HG03025 (cell line): Measurements from ENCODE around the gene FNBP1L.
"Not testable (repeated sequence)": the region's sequence is repeated elsewhere in the genome, so short reads cannot be mapped to it uniquely, and the experiment has no call there.

Experiments used
- ATAC-seq: cut with Tn5 transposase; IDR thresholded peaks from one replicate; pipeline ENCODE4 v1.9.1; 2021; ENCODE audit warnings: mild to moderate bottlenecking, moderate library complexity; ENCODE audit not compliant: unreplicated experiment, low FRiP score

Gene FNBP1L

DNA sequence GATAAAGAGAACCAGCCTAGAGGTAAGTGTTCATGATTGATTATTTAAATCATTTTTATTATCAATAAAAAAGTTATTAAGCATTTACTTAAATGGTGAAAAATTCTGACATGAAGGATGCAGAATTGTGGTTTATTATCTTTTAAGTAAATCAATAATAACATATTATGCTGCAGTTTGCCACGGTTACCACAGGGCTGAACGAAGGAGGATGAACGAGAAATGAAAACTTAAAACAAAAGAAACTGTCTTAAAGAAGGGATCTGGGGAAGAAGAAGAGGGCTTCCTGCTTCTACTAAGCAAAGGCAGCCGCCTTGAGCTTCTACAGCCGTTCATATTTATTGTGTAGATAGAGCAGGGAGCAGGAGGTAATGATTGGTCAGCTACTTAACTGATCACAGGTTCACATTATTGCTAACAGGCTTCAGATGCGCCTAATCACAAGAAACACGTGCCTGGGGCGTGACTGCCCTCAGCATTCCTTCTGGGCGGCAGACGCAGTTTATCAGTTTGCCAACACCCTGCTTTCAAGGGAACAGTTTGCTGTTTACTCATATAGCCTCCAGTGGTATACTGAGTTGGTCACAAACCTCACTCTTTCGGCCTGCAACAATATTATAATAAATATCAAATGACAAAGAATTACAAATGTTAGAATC lies 5.8 kb upstream of the FNBP1L start:
- no peak for ATAC-seq

DNA sequence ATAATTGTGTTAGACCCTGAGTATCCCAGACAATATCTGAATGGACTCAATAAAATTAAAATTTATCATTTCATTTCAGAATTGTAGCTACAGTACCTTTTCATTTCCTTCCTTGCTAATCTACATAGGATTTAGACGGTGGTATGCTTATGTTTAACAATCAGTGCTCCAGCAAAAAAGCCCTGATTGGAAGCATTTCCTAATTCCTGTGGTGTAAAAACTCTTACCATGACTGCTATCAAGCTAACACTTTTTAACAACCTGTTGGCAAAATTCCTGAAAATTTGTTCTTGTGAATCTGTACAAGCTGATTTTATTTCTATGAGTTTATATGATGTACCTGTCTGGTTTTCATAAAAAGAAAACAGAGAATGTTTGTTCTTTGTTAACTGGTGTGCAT lies 5.2 kb upstream of the FNBP1L start:
- no peak for ATAC-seq

DNA sequence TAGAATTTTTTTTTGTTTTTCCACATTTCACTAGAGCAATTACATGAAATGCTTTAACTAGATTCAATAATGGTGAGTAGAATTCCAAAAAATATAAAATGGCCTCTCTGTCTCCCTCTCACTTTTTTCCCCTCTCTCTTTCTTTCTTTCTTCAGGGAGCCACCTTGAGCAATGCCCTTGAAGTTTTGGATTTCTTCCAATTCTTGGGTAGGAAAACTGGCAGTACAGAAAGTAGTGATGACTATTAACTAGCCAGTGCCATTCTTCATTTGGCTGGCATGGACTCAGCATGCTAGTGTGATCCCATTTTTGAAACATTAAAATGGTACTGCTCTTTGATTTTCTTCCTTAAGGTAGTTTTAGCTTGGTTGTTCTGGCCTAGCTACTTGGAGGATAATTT lies 4.5 kb upstream of the FNBP1L start:
- no peak for ATAC-seq

DNA sequence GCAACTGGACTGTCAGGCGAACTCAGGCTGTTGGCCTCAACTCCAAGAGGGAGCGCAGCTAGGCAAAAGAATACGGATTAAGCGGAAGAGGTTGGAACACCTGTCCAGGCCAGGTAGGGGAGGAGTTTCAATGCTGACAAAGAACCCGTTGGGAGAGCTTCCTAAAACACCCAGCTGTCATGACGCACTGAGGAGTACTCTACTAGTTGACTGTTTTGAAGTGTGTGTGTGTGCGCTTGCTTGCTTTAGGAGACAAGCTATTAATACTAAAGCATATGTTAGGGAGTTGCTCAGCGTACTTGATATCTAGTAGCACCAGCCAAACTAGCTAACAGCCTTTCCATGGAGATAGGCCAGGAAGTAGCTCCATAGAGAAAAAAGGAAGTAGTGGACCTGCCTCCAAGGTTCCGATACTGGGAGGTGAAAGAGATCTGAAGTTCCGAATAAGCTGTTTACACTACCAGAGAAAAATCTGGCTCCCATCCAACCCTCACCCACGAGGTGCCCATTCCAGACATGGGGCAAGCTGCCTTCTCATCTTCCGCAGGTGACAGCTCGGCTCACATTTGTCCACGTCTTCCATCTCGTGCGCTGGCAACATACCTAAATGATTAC lies 974 bp upstream of the FNBP1L start:
- no peak for ATAC-seq

DNA sequence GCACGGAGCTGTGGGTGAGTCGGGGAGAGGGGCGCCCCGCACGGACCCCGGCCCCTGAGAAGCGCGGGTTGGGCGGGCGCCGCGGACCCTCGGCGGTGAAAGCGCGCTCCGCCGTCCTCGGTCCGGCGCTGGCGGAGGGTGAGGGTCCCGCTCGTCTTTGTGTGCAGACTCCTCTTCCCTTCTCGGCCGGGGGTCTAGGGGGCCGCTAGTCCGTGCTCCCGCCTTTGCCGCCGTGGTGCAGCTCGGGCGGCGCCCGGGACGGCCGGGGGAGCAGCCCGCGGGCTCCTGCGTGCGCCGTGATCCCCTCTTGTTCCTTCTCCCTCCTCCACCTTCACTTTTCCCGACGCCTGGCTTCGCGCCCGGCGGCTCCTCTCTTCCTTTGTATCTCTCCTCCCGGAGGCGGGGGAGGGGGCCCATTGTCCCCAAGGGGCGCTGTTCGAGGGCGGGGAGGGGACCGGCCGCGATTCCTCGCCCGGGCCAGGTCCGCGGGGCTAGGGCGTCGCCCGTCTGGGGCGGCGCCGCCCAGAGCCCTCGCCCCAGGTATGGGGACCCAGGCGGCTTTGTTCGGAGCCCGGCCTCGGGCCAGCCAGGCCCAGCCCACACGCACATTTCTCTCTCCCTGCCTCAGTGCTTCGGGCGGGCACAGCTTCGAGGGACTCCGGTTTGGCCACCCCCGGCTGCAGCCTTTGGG lies 519 bp downstream of the FNBP1L start:
- ATAC-seq = no peak

DNA sequence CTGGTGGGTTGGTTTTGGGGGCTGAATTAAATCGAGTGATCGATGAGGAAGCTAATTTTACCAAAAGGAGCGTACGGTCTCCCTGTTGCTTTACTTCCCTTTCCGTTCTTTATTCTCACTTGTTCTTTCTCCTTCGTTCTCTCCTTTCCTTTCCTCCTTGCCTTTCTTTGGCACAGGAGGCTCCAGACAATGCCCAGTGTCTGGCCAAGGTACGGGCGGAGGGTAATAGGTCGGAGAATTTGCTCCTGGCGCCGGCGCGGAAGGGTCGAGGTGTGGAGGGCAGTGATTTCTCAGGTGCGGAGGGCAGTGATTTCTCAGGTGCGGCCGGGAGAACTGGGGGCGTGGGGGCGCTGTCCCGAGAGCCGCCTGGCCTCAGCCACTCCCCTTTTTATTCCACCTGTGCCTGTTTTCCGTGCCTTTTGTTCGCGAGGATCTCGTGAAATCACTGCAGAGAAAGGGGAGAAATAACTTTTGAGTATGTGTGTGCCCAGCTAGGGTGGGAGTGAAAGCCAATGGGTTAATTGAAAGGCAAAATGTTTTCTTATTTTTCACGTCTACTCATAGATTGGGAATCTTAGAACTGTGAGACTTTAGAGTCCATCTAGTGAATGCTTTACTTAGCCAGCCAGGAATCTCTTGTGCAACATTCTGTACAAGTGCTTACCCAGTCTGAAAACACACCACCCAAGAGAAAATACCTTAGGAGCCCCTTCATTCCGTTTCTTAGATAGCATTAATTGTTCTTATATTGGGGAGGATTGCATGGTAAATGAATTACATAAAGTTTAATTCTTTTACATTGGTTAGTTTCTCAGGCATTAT lies 1.3 kb downstream of the FNBP1L start:
- no peak for ATAC-seq

DNA sequence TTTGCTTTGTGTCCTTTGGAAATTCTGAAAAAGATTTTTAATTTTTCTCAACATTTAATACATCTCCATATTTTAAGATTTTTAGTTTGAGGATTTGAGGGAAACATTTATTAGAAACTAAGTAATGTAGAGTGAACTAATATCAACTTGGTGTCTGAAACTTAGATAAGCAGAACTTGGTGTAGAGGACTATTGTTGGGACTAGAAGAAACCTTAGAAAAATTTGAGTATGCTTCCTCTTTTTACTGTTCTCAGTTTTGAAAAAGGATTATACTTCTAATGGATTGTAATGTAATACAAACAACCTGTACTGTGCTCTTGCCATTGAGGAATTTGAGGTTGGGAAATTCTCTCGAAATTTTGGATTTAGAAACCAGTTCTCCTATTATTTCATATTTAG lies 2.4 kb downstream of the FNBP1L start:
- no peak for ATAC-seq

DNA sequence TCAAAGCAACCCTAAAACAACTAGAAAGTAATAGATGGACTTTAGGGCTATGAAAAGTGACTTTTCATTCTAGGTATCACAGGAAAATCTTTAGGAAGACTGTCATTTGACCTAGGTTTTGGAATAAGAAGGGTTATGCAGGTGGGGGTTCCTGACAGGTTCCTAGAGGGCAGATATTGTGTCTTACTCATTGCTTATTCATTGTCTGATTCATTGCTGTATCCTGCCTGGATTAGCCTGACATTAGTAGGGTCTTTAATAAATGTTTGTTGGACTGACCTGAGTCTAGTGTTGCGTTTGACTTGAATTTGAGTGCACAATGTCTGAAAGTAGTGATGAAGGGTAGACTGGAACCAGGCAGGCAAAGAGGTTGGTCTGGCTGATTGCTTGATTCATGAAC lies 6.0 kb downstream of the FNBP1L start:
- ATAC-seq = no peak

DNA sequence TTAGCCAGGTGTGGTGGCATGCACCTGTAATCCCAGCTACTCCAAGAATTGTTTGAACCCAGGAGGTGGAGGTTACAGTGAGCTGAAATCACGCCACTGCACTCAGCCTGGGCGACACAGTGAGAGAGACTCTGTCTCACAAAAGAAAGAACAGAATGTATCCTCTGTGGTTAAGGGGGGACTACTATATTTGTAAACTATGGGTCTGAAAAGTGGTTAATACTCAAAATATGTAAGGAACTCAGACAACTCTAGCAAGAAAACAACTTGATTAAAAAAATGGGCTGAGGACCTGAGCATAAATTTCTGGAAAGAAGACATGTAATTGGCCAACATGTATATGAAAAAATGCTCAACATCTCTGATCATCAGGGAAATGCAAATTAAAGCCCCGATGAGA lies 11.2 kb downstream of the FNBP1L start:
- no peak for ATAC-seq

DNA sequence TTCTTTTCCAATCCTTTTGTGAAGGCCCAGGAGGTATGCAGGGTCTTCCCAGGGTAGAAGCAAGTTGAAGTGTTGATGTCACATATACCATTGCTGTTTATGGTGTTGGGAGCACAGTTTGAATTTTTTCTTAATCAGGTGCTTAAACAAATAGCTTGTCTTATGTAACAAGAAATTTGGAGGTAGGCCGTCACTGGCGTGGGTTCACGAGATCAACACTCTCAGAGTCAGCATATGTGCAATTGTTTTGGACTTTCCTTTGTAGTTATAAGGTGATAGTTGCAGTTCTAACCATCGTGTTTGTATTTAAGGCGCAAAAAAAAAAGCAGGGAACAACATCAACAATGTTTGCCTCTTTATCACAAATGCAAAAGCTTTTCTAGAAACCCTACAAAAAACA lies 13.3 kb downstream of the FNBP1L start:
- no peak for ATAC-seq

DNA sequence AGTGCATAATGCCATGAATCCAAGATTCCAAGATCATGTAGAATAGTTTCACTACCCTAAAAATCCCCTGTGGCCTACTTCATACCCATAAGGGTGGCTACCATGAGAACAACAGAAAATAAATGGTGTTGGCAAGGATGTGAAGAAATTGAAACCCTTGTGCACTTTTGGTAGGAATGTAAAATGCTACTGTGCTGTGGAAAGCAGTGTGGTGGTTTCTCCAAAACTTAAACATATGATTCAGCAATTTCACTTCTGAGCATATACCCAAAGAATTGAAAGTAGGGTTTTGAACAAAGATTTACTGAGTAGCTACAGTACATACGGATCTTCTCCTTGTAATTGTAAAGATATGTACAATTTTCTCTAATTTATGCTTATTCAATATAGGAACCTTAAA lies 16.0 kb downstream of the FNBP1L start:
- no peak for ATAC-seq

DNA sequence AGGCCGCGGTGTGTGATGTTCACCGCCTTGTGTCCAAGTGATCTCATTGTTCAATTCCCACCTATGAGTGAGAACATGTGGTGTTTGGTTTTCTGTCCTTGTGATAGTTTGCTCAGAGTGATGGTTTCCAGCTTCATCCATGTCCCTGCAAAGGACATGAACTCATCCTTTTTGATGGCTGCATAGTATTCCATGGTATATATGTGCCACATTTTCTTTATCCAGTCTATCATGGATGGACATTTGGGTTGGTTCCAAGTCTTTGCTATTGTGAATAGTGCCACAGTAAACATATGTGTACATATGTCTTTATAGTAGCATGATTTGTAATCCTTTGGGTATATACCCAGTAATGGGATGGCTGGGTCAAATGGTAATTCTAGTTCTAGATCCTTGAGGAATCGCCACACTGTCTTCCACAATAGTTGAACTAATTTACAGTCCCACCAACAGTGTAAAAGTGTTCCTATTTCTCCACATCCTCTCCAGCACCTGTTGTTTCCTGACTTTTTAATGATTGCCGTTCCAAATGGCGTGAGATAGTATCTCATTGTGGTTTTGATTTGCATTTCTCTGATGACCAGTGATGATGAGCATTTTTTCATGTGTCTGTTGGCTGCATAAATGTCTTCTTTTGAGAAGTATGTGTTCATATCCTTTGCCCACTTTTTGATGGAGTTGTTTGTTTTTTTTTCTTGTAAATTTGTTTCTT lies 17.6 kb downstream of the FNBP1L start:
- ATAC-seq = not testable (repeated sequence)

DNA sequence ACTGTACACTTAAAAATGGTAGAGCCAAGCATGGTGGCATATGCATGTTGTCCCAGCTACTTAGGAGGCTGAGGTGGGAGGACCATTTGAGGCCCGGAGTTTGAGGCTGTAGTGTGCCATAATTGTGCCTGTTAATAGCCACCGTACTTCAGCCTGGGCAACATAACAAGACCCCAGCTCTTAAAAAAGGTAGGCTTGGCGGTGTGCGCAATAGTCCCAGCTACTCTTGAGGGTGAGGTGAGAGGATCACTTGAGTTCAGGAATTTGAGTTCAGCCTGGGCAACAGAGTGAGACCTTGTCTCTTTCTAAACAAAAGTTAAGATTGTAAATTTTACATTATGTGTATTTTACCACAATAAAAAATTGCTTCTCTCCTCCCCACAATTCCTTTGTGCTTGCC lies 19.7 kb downstream of the FNBP1L start:
- no peak for ATAC-seq

DNA sequence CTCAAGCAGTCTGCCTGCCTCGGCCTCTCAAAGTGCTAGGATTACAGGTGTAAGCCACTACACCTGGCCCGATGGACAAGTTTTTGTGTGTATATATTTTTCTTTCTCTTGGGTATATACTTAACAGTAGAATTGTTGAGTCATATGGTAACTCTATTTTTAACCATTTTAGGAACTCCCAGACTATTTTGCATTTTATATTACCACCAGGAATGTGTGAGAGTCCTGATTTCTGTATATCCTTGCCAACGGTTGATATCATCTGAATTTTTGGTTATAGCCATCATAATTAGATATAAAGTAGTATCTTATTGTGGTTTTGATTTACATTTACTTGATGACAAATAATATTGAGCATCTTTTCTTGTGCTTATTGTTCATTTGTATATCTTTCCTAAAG lies 20.7 kb downstream of the FNBP1L start:
- no peak for ATAC-seq

DNA sequence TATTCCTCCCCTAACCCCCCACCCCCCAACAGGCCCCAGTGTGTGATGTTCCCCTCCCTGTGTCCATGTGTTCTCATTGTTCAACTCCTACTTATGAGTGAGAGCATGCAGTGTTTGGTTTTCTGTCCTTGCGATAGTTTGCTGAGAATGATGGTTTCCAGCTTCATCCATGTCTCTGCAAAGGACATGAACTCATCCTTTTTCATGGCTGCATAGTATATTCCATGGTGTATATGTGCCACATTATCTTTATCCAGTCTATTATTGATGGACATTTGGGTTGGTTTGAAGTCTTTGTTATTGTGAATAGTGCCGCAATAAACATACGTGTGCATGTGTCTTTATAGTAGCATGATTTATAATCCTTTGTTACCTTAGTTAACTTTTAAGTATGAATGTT lies 21.3 kb downstream of the FNBP1L start:
- not testable (repeated sequence) for ATAC-seq

DNA sequence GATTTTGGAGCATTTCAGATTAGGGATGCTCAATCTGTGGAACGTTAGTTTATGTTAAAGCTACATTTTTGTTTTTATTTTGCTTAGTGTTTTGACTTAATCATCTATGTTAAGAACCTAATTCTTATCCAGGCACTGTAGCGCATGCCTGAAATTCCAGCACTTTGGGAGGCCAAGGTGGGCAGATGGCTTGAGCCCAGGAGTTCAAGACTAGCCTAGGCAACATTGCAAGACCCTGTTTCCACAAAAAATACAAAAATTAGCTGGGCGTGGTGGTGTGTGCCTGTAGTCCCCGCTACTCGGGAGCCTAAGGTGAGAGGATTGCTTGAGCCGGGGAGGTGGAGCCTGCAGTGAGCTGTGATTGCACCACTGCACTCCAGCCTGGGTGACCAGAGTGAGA lies 23.4 kb downstream of the FNBP1L start:
- ATAC-seq = no peak

DNA sequence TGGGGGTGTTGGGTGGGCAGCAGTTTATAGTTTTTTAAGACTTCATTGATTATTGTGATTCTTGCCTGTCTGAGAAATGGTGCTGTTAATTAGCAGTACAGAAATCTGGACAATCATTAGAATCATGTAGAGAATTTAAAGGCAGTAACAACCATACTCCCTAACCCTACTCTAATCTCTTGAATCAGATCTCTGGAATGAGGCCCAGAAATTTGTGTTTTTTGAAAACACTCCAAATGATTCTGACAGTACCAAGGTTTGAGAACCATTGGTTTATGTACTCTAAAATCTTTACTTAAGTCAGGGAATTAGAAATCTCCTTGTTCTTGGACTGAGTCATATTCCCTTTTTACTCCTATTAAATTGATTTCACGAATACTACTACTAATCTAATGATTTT lies 24.0 kb downstream of the FNBP1L start:
- ATAC-seq = no peak

DNA sequence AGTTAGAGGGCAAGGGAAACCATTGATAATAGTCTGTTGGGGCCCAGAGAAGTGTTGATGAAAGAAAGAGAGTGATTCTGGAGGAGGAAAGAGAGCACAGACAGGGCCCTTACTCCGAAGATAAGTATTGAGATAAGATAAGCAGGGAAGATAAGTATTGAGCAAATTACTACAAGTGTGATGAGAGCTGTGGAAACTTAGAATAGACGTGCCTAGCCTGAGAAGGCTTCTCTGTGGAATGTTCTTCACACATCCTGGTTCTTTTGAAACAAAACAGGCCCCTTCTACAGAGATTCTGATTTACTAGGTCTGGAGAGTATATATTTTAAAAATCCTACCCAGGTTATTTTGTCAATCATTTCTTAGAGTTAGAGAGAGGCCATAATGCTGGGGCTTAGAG lies 26.4 kb downstream of the FNBP1L start:
- ATAC-seq = no peak

DNA sequence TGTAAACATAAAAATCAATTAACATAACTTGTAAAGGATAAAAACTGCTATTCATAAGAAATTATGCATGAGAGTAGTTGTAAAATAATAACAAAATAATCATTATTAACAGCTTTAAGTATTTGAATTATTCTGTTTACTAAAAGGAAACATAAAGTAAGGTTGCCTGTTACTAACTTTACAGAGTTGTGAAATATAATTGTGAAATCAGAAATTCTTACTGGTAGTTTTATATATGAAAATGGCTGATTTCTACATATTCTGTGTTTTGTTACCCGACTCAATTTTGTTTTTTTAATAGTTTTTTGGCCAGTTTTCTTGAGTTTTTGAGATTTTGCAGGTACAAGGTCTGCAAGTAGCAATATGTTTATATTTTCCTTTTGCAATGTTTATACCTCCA lies 27.8 kb downstream of the FNBP1L start:
- ATAC-seq = no peak

DNA sequence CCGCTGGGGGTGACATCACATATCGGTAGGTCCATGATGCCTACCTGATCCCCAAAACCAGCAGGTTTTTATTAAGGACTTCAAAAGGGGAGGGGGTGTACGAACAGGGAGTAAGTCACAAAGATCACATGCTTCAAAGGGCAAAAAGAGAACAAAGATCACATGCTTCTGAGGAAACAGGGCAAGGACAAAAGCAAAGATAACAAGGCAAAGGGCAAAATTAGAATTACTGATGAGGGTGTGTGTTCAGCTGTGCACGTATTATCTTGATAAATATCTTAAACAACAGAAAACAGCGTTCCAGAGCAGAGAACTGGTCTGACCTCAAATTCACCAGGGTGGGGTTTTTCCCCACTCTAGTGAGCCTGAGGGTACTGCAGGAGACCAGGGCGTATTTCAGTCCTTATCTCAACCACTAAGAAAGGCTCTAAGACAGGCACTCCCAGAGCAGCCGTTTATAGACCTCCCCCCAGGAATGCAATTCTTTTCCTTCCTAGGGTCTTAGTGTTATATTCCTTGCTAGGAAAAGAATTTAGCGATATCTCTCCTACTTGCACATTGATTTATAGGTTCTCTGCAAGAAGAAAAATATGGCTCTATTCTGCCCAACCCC lies 31.3 kb downstream of the FNBP1L start:
- not testable (repeated sequence) for ATAC-seq
